Hepatocyte (in vitro differentiated cells): Measurements from ENCODE around the gene ASIC2.

Experiments
- CTCF ChIP-seq: fragments of 200-600 bp; sonication (generic); IDR thresholded peaks from 2 replicates; pipeline ENCODE4 v1.5.1; 2016; ENCODE audit warnings: antibody characterized with exemption, mild to moderate bottlenecking; ENCODE audit not compliant: poor library complexity
- EZH2 ChIP-seq: fragments of 200-600 bp; sonication (generic); IDR thresholded peaks from 2 replicates; pipeline ENCODE4 v1.6.1; 2016; ENCODE audit warnings: antibody characterized with exemption, mild to moderate bottlenecking, borderline replicate concordance
- EZH2phosphoT487 ChIP-seq: fragments of 200-600 bp; sonication (generic); IDR thresholded peaks from one replicate; pipeline ENCODE4 v1.6.1; 2018; ENCODE audit warnings: antibody characterized with exemption, mild to moderate bottlenecking, low read depth, moderate library complexity; ENCODE audit not compliant: unreplicated experiment, severe bottlenecking

- TF ChIP-seq CTCF, result no peak
- TF ChIP-seq EZH2phosphoT487, result no peak
- TF ChIP-seq EZH2, result no peak
Observed at GRCh38 chr17:33335491-33336173, 42.5 kb upstream of the ASIC2 start.
